Uterus (tissue), 2 donors: Measurements from ENCODE around the gene NXN.

ENCODE experiments used
- CTCF ChIP-seq, 4 experiments: fragments of 200-600 bp in 2 of 4; fragments of 450-650 bp in 2 of 4; sonication (generic) in 2 of 4; IDR thresholded peaks; one replicate each; pipeline ENCODE4 v1.5.1; 2016 to 2019; ENCODE audit warnings: antibody characterized with exemption in 4 of 4, mild to moderate bottlenecking in 2 of 4, moderate library complexity in 1 of 4
- POLR2A ChIP-seq, 2 donors: fragments of 450-650 bp; IDR thresholded peaks; one replicate each; pipeline ENCODE4 v1.6.1; 2016; ENCODE audit warnings: antibody characterized with exemption in 2 of 2, mild to moderate bottlenecking in 1 of 2, moderate library complexity in 1 of 2

- TF ChIP-seq CTCF (IDR thresholded peaks at IDR 0.05), result no peak
- no peak for TF ChIP-seq POLR2A (IDR thresholded peaks at IDR 0.05)
These were observed 21.6 kb downstream of the NXN start for GRCh38 chr17:957856-958421.
